ENCODE measurements around the gene CTIF. TPM values are rescaled to one million over a fixed set of nuclear protein-coding genes. Genes with fewer than 3 reads are reported as not detected.

Gene CTIF
- total and polyA plus RNA-seq, 2 experiments from 2014 or later: 8.6 to 14.4 TPM

- peaks cover 15% of the 10 kb centered on the region for H3K36me3 Mint-ChIP-seq (ENCODE audit: low read depth)
- ATAC-seq (no peak), DNase-seq (ENCODE audit: low spot score) (no peak)
- no peaks in the 10 kb centered on the region for H3K36me3 ChIP-seq (ENCODE audit: insufficient read depth)
- H3K27me3 Mint-ChIP-seq (ENCODE audit: insufficient read depth, low read depth, poor library complexity): no peaks in the 10 kb centered on the region
- H3K27ac ChIP-seq (ENCODE audit: low read depth): no peak overlapping the region
- no peaks in the 10 kb centered on the region; the same call in 1 of the 2 replicates for H3K4me1 ChIP-seq (ENCODE audit: insufficient read depth)
- no peaks in the 10 kb centered on the region for H3K79me2 ChIP-seq (replicated peaks; ENCODE audit: insufficient read depth)
- no peak overlapping the region for H3K4me3 Mint-ChIP-seq
- H3K4me2 ChIP-seq: no peak overlapping the region
- H3F3A ChIP-seq (replicated peaks; ENCODE audit: low read depth): no peaks in the 10 kb centered on the region
- no peaks in the 10 kb centered on the region for H3K9me3 Mint-ChIP-seq
- no peaks in the 10 kb centered on the region for H3K9me2 ChIP-seq (ENCODE audit: insufficient read depth)
- H3K4me1 Mint-ChIP-seq: peaks cover 8% of the 10 kb centered on the region
- no peak for TF ChIP-seq JUNB (IDR thresholded peaks at IDR 0.05; ENCODE audit: unreplicated experiment)
- TF ChIP-seq, protein P1, sequence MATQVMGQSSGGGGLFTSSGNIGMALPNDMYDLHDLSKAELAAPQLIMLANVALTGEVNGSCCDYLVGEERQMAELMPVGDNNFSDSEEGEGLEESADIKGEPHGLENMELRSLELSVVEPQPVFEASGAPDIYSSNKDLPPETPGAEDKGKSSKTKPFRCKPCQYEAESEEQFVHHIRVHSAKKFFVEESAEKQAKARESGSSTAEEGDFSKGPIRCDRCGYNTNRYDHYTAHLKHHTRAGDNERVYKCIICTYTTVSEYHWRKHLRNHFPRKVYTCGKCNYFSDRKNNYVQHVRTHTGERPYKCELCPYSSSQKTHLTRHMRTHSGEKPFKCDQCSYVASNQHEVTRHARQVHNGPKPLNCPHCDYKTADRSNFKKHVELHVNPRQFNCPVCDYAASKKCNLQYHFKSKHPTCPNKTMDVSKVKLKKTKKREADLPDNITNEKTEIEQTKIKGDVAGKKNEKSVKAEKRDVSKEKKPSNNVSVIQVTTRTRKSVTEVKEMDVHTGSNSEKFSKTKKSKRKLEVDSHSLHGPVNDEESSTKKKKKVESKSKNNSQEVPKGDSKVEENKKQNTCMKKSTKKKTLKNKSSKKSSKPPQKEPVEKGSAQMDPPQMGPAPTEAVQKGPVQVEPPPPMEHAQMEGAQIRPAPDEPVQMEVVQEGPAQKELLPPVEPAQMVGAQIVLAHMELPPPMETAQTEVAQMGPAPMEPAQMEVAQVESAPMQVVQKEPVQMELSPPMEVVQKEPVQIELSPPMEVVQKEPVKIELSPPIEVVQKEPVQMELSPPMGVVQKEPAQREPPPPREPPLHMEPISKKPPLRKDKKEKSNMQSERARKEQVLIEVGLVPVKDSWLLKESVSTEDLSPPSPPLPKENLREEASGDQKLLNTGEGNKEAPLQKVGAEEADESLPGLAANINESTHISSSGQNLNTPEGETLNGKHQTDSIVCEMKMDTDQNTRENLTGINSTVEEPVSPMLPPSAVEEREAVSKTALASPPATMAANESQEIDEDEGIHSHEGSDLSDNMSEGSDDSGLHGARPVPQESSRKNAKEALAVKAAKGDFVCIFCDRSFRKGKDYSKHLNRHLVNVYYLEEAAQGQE (IDR thresholded peaks at IDR 0.05; ENCODE audit: unreplicated experiment): no peak
- TF ChIP-seq STAT1 (IDR thresholded peaks at IDR 0.05; ENCODE audit: unreplicated experiment): no peak
- TF ChIP-seq, protein P2, sequence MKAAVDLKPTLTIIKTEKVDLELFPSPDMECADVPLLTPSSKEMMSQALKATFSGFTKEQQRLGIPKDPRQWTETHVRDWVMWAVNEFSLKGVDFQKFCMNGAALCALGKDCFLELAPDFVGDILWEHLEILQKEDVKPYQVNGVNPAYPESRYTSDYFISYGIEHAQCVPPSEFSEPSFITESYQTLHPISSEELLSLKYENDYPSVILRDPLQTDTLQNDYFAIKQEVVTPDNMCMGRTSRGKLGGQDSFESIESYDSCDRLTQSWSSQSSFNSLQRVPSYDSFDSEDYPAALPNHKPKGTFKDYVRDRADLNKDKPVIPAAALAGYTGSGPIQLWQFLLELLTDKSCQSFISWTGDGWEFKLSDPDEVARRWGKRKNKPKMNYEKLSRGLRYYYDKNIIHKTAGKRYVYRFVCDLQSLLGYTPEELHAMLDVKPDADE (IDR thresholded peaks at IDR 0.05): no peak
- TF ChIP-seq ZNF462 (CRISPR knock-in tag; IDR thresholded peaks at IDR 0.05): no peak
- TF ChIP-seq NANOG (IDR thresholded peaks at IDR 0.05; ENCODE audit: borderline replicate concordance): no peak
- TF ChIP-seq, protein P3, sequence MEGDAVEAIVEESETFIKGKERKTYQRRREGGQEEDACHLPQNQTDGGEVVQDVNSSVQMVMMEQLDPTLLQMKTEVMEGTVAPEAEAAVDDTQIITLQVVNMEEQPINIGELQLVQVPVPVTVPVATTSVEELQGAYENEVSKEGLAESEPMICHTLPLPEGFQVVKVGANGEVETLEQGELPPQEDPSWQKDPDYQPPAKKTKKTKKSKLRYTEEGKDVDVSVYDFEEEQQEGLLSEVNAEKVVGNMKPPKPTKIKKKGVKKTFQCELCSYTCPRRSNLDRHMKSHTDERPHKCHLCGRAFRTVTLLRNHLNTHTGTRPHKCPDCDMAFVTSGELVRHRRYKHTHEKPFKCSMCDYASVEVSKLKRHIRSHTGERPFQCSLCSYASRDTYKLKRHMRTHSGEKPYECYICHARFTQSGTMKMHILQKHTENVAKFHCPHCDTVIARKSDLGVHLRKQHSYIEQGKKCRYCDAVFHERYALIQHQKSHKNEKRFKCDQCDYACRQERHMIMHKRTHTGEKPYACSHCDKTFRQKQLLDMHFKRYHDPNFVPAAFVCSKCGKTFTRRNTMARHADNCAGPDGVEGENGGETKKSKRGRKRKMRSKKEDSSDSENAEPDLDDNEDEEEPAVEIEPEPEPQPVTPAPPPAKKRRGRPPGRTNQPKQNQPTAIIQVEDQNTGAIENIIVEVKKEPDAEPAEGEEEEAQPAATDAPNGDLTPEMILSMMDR (conservative IDR thresholded peaks at IDR 0.05; ENCODE audit: low read depth in 2 of 2): no peak
- TF ChIP-seq CREB1 (CRISPR knock-in tag; IDR thresholded peaks at IDR 0.05; ENCODE audit: low read depth): no peak
- TF ChIP-seq POLR2AphosphoS5 (IDR thresholded peaks at IDR 0.05; ENCODE audit: low read depth): no peak
- no peak for TF ChIP-seq EZH2phosphoT487 (IDR thresholded peaks at IDR 0.05; ENCODE audit: unreplicated experiment)
- no peak for TF ChIP-seq ZNF331 (CRISPR knock-in tag; IDR thresholded peaks at IDR 0.05; ENCODE audit: low read depth)
- no peak for TF ChIP-seq EZH2 (IDR thresholded peaks at IDR 0.05; ENCODE audit: low read depth, unreplicated experiment)
- no peak for TF ChIP-seq ZNF114 (CRISPR knock-in tag; IDR thresholded peaks at IDR 0.05)
- H4K20me1 ChIP-seq (replicated peaks; ENCODE audit: insufficient read depth): no peaks in the 10 kb centered on the region
- no peak overlapping the region for H3K4me3 ChIP-seq
- H3K27me3 ChIP-seq (ENCODE audit: insufficient read depth): no peaks in the 10 kb centered on the region
- no peak overlapping the region for H2AFZ ChIP-seq
- H3K27ac Mint-ChIP-seq: no peak overlapping the region
Measured at GRCh38 chr18:48761582-48761981, 222.8 kb downstream of the CTIF start.
